CD8-positive, alpha-beta memory T cell (primary cell): ENCODE data around the gene CERS5. TPM values are rescaled to one million over a fixed set of nuclear protein-coding genes. Genes with fewer than 3 reads are reported as not detected.
A peak's percentile ranks its signal among the peaks of the same experiment; 100 is the strongest.

Source experiments
- CTCF ChIA-PET: fragments of 350-600 bp; sonication (Branson Sonifier 250); formaldehyde crosslinking; loops from one replicate; lab custom pipeline; 2021; ENCODE audit warnings: antibody characterized with exemption; lab: Charles Lee
- POLR2A ChIA-PET: fragments of 350-600 bp; sonication (Branson Sonifier 250); formaldehyde crosslinking; loops from one replicate; lab custom pipeline; 2021; ENCODE audit warnings: antibody characterized with exemption; lab: Charles Lee
- DNase-seq, 5 donors: peaks; one replicate each; pipeline versions ENCODE4 v3.0.0 to v3.0.0-alpha.2; 2020 to 2022; ENCODE audit warnings: mixed read lengths in 1 of 5
- H3K27ac ChIP-seq: one replicate; pipeline ENCODE4 v1.7.0; 2013; ENCODE audit warnings: low read depth, mild to moderate bottlenecking, low read length, moderate library complexity
- H3K27me3 ChIP-seq: 2 replicates; pipeline ENCODE4 v1.7.0; 2013; ENCODE audit warnings: low read length, mild to moderate bottlenecking; ENCODE audit not compliant: insufficient read depth, poor library complexity, severe bottlenecking
- H3K36me3 ChIP-seq: 2 replicates; pipeline ENCODE4 v1.7.0; 2013; ENCODE audit warnings: mild to moderate bottlenecking, low read length, moderate library complexity; ENCODE audit not compliant: insufficient read depth
- H3K4me1 ChIP-seq: 2 replicates; pipeline ENCODE4 v1.7.0; 2013; ENCODE audit warnings: mild to moderate bottlenecking, low read length, moderate library complexity; ENCODE audit not compliant: insufficient read depth
- H3K4me3 ChIP-seq: 2 replicates; pipeline ENCODE4 v1.7.0; 2013; ENCODE audit warnings: mild to moderate bottlenecking, low read length
- H3K9me3 ChIP-seq: 2 replicates; pipeline ENCODE4 v1.7.0; 2013; ENCODE audit warnings: mild to moderate bottlenecking, low read length
- H3K27ac Mint-ChIP-seq, 8 donors: one replicate each; pipeline ENCODE4 v1.8.0; 2020 to 2021; ENCODE audit warnings: mixed read lengths in 8 of 8, mild to moderate bottlenecking in 6 of 8, inconsistent platforms in 3 of 8, moderate library complexity in 3 of 8
- H3K27me3 Mint-ChIP-seq, 2 donors: one replicate each; pipeline ENCODE4 v1.8.0; 2020 to 2021; ENCODE audit warnings: mixed read lengths in 2 of 2, mild to moderate bottlenecking in 1 of 2, moderate library complexity in 1 of 2
- H3K36me3 Mint-ChIP-seq, 3 donors: one replicate each; pipeline ENCODE4 v1.8.0; 2020 to 2021; ENCODE audit warnings: mixed read lengths in 3 of 3, inconsistent platforms in 1 of 3, mild to moderate bottlenecking in 1 of 3
- H3K4me1 Mint-ChIP-seq, 3 donors: one replicate each; pipeline ENCODE4 v1.8.0; 2020 to 2021; ENCODE audit warnings: mixed read lengths in 3 of 3, inconsistent platforms in 1 of 3, mild to moderate bottlenecking in 1 of 3
- H3K4me3 Mint-ChIP-seq, 7 donors: one replicate each; pipeline ENCODE4 v1.8.0; 2020 to 2021; ENCODE audit warnings: mixed read lengths in 7 of 7, mild to moderate bottlenecking in 6 of 7, moderate library complexity in 4 of 7, inconsistent platforms in 2 of 7
- H3K9me3 Mint-ChIP-seq, 5 donors: one replicate each; pipeline ENCODE4 v1.8.0; 2020 to 2022; ENCODE audit warnings: mixed read lengths in 5 of 5, mild to moderate bottlenecking in 3 of 5, moderate library complexity in 2 of 5, inconsistent platforms in 1 of 5
- polyA plus RNA-seq: library from polyadenylated mRNA; unstranded; fragments of 300-500 nt; fragmentation: Illumina TruSeq; gene quantifications from one replicate; pipeline ENCODE4 v1.2.3, GENCODE V29; 2021
- total RNA-seq, 2 experiments: library from RNA; stranded (reverse); gene quantifications; one replicate each; pipeline ENCODE4 v1.2.3, GENCODE V29; 2021

Gene CERS5
- total and polyA plus RNA-seq, 3 experiments from 2014 or later: 47.4 to 62.1 (median 55.4) TPM

DNA sequence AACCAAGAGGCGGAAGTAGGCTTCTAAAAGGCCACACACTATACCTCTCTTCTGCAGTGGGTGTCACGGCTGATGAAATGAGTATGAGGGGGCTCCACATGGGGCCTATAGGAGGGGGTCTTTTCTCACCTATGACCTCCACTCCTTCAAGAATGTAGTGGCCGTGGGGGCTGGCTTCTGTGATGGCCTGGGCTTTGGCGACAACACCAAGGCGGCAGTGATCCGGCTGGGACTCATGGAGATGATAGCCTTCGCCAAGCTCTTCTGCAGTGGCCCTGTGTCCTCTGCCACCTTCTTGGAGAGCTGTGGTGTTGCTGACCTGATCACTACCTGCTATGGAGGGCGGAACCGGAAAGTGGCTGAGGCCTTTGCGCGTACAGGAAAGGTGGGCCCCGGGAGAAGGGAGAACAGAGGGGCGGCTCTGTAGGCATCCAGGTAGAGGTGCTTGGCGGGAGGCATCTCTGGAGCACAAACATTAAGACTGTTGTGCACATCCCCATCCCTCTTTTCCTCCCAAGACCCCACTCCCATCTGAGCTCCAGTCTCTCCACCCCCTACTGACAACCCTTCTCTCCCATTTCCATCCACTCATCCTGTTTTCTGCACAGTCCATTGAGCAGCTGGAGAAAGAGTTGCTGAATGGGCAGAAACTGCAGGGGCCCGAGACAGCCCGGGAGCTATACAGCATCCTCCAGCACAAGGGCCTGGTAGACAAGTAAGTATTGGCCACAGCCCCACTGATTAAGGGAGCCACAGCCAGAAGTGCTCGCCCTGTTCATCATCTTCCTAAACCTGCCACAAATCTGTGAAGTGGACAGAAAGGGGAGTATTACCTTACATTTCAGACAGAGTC, 59.5 kb downstream of the CERS5 start:
- Histone ChIP-seq H3K27ac (no peak overlapping the region), H3K27me3 (no peaks in the 10 kb centered on the region), H3K9me3 (no peaks in the 10 kb centered on the region), H3K4me3 (no peak overlapping the region), H3K4me1 (peaks cover 5% of the 10 kb centered on the region), H3K36me3 (no peaks in the 10 kb centered on the region)
- POLR2A ChIA-PET: no interaction called here
- no peak for DNase-seq
- peak overlapping the region in 1 of 8 donors; percentile 43 for H3K27ac Mint-ChIP-seq
- H3K4me3 Mint-ChIP-seq: no peak overlapping the region
- peaks cover 8 to 15% (median 10%) of the 10 kb centered on the region in 3 donors for H3K4me1 Mint-ChIP-seq
- H3K9me3 Mint-ChIP-seq: no peaks in the 10 kb centered on the region
- CTCF ChIA-PET: interaction anchor here (1.0 to 1.8 kb wide), 2 partner anchors 22 to 37 kb away, joined by 4 to 8 read pairs; partner anchors contain the start of gene SMARCD1
- H3K27me3 Mint-ChIP-seq: no peaks in the 10 kb centered on the region
- peaks cover 0 to 7% (median 0%) of the 10 kb centered on the region in 3 donors for H3K36me3 Mint-ChIP-seq

DNA sequence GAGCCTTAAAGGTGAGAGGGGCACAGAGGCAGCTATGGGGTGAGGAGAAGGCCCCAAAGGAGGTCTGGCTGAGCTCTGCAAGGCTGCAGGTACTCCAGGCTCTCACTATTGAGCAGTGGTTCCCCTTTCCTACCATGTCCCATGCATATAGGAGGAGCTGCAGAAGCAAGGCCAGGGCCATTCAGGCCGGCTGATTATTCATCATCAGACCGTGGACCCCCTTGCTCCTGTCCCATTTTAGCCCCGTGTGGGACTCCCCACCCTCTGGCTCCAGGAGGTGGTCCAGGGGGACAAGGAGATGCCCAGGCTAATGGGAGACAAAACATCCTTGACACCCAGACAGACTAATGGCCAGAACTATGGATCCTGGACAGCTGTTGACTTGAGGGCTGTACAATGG, 60.3 kb downstream of the CERS5 start:
- Mint-ChIP-seq H3K9me3 (no peaks in the 10 kb centered on the region), H3K4me3 (no peak overlapping the region), H3K4me1 (peaks cover 2 to 11% (median 9%) of the 10 kb centered on the region in 3 donors), H3K27me3 (no peaks in the 10 kb centered on the region), H3K36me3 (peaks cover 0 to 4% (median 0%) of the 10 kb centered on the region in 3 donors), H3K27ac (peak overlapping the region in 1 of 8 donors; percentile 23)
- POLR2A ChIA-PET: no interaction called here
- CTCF ChIA-PET: interaction anchor here (1.1 to 1.8 kb wide), 2 partner anchors 17 to 22 kb away, joined by 3 to 8 read pairs; partner anchors contain the start of gene SMARCD1
- Histone ChIP-seq H3K9me3 (no peaks in the 10 kb centered on the region), H3K4me1 (peaks cover 5% of the 10 kb centered on the region), H3K27me3 (no peaks in the 10 kb centered on the region), H3K36me3 (no peaks in the 10 kb centered on the region), H3K27ac (no peak overlapping the region), H3K4me3 (no peak overlapping the region)
- DNase-seq: no peak

DNA sequence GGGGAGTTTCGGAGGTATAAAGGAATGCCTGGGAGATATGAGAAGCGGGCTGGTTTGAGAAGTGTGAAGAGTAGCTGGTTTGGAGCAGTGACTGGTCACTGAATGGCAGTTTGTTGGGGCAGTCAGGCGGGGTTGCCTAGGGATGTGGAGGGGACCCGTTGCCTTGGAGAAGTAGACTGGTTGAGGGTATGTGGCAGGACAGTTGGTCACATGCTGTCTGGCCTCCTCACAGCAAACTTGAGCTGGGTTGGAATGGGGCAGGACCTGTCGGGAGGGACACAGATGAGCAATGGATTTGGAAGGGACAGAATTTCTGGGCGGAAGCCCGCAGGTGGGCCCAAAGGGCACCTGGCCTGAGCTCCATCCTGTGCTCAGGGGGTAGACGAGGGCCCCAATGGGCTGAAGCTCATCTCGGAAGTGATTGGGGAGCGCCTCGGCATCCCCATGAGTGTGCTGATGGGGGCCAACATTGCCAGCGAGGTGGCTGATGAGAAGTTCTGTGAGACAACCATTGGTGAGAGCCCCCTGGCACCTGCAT, 61.2 kb downstream of the CERS5 start:
- H3K27ac ChIP-seq: no peak overlapping the region
- H3K4me3 ChIP-seq: no peak overlapping the region
- no peaks in the 10 kb centered on the region for H3K9me3 ChIP-seq
- Mint-ChIP-seq H3K9me3 (no peaks in the 10 kb centered on the region), H3K36me3 (peaks cover 0 to 11% (median 0%) of the 10 kb centered on the region in 3 donors), H3K27ac (peak overlapping the region in 4 of 8 donors; percentile 5 to 77 (median 61)), H3K4me1 (peaks cover 0 to 7% (median 4%) of the 10 kb centered on the region in 3 donors), H3K27me3 (no peaks in the 10 kb centered on the region), H3K4me3 (no peak overlapping the region)
- ChIA-PET CTCF (interaction anchor here (1.1 kb wide), 2 partner anchors 17 to 19 kb away, joined by 3 to 4 read pairs; no protein-coding TSS in a partner anchor), POLR2A (no interaction called here)
- H3K4me1 ChIP-seq: peaks cover 3% of the 10 kb centered on the region
- H3K36me3 ChIP-seq: no peaks in the 10 kb centered on the region
- no peaks in the 10 kb centered on the region for H3K27me3 ChIP-seq
- DNase-seq: no peak

DNA sequence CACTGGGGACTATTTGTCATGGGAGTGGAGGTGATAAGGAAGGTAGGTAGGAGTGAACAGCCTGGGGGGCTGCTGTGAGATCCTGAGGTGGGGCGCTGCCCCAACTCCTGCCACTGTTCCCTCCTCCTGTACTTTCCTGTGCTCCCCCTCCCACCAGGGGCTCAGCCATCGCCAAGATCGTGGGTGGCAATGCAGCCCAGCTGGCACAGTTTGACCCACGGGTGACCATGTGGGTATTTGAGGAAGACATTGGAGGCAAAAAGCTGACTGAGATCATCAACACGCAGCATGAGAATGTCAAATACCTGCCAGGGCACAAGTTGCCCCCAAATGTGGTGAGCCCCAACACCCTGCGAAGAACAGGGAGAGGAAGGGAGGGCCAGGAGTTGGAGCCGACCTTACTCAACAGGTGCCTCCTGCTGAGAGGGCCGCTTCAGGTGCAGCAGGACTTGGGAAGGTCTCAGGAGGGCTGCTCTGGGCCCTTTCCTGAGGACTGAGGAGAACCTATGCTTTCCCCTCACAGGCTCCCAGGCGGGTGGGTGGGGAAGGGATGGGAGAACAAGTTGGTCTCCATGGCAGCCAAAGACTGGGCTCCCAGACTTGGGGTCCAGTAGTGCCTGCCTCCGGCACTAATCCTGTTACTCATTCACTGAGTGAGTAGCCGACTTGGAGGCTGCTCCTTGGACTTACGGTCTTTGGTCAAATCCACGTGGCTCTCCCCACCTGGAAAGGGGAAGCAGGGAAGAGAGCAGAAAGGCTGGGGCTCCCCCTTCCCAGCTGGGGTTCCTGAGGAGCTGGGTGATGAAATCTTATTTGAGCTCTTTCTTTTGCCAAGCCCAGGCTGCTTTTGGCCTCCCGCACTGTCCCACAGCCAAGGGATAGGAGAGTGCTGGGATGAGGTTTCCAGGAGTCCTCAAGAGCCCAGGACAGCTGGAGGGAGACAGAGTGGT, 62.5 kb downstream of the CERS5 start:
- Histone ChIP-seq H3K4me3 (no peak overlapping the region), H3K27me3 (no peaks in the 10 kb centered on the region), H3K36me3 (no peaks in the 10 kb centered on the region), H3K4me1 (no peaks in the 10 kb centered on the region), H3K9me3 (no peaks in the 10 kb centered on the region), H3K27ac (no peak overlapping the region)
- CTCF ChIA-PET: interaction anchor here (0.8 to 1.7 kb wide), 3 partner anchors 16 to 137 kb away, joined by 3 to 4 read pairs (median 3); no protein-coding TSS in a partner anchor
- H3K4me1 Mint-ChIP-seq: no peaks in the 10 kb centered on the region
- no peak overlapping the region for H3K4me3 Mint-ChIP-seq
- H3K36me3 Mint-ChIP-seq: peaks cover 0 to 23% (median 3%) of the 10 kb centered on the region in 3 donors
- no peaks in the 10 kb centered on the region for H3K9me3 Mint-ChIP-seq
- POLR2A ChIA-PET: interaction anchor here (0.5 to 1.1 kb wide), 2 partner anchors 62 to 97 kb away, joined by 3 read pairs; no protein-coding TSS in a partner anchor
- no peaks in the 10 kb centered on the region for H3K27me3 Mint-ChIP-seq
- no peak for DNase-seq
- H3K27ac Mint-ChIP-seq: no peak overlapping the region

DNA sequence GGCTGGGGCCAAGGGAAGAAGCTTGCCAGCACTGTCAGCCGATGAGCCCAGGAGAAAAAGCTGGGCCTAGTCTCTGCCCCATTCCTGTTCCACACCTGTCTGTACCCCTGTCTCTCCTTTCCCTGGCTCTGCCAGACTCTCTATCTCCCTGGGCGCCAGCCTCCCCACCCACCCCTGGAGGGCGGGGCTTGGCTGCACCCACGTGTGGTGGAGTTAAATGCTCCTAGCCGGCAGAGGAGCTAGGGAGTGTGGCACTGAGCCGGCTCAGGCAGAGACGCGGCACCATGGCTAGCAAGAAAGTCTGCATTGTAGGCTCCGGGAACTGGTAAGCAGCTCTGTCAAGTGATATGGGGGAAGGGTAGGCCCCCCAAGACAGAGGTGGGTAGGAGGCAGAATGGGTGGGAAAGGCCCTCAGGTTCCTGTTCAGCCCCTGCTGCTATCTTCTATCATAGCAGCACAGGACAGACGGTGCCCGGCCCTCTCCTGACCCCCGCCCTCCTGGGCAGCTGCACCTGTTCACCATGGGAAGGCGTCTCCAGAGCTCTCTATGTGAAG, 63.3 kb downstream of the CERS5 start, which contains the start of gene GPD1:
Gene GPD1, plus strand, starts transcription at position 242 of the 555 bp plus-strand sequence. Its CDS starts 43 bp downstream, at position 285.
- Histone ChIP-seq H3K27ac (no peak within 1 kb of the TSS), H3K36me3 (no peaks in the 10 kb centered on the region), H3K4me3 (no peak within 1 kb of the TSS), H3K9me3 (no peaks in the 10 kb centered on the region), H3K27me3 (no peaks in the 10 kb centered on the region), H3K4me1 (no peaks in the 10 kb centered on the region)
- DNase-seq: no peak
- Mint-ChIP-seq H3K27ac (peak within 1 kb of the TSS in 1 of 8 donors; percentile 68), H3K4me1 (no peaks in the 10 kb centered on the region), H3K27me3 (no peaks in the 10 kb centered on the region), H3K36me3 (peaks cover 0 to 31% (median 7%) of the 10 kb centered on the region in 3 donors), H3K9me3 (no peaks in the 10 kb centered on the region), H3K4me3 (no peak within 1 kb of the TSS)
- CTCF ChIA-PET: interaction anchor here (0.8 to 5.6 kb wide), 4 partner anchors 7 to 136 kb away, joined by 3 to 41 read pairs (median 4); partner anchors contain the start of gene COX14
- POLR2A ChIA-PET: interaction anchor here (0.5 kb wide), 1 partner anchor 96 kb away, joined by 3 read pairs; no protein-coding TSS in a partner anchor

DNA sequence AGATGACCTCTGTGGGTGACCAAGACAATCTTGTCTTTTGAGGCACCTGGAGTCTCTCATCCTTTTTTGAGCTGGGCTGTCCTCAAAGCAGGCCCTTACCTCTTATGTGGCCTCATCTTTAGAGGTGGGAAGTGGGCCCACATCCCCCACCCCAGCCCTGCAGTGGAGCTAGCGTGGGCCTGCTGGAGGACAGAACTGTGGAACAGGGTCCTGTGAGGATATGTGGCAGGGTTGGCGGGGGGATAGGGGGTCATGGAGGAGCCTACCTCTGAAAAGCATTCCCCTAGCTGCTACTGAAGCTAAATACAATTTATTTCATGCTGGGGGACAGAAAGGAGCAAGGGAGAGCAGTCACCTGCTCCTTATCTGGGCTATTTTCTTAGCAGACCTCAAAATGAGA, 63.8 kb downstream of the CERS5 start:
- no peaks in the 10 kb centered on the region for H3K27me3 Mint-ChIP-seq
- Histone ChIP-seq H3K36me3 (peaks cover 3% of the 10 kb centered on the region), H3K9me3 (no peaks in the 10 kb centered on the region), H3K27me3 (no peaks in the 10 kb centered on the region), H3K4me1 (no peaks in the 10 kb centered on the region), H3K27ac (no peak overlapping the region), H3K4me3 (no peak overlapping the region)
- no peaks in the 10 kb centered on the region for H3K9me3 Mint-ChIP-seq
- POLR2A ChIA-PET: no interaction called here
- CTCF ChIA-PET: interaction anchor here (0.8 to 5.6 kb wide), 3 partner anchors 8 to 136 kb away, joined by 3 to 41 read pairs (median 4); partner anchors contain the start of gene COX14
- no peak for DNase-seq
- H3K27ac Mint-ChIP-seq: peak overlapping the region in 1 of 8 donors; percentile 68
- no peak overlapping the region for H3K4me3 Mint-ChIP-seq
- H3K4me1 Mint-ChIP-seq: no peaks in the 10 kb centered on the region
- H3K36me3 Mint-ChIP-seq: peaks cover 0 to 36% (median 7%) of the 10 kb centered on the region in 3 donors
